ENCODE measurements around the gene GRM7. TPM values are rescaled to one million over a fixed set of nuclear protein-coding genes. Genes with fewer than 3 reads are reported as not detected.

Gene GRM7
- total RNA-seq, 4 donors from 2014 or later = 0.39 TPM; not detected in 3

- Histone ChIP-seq H3K4me3 (no peak overlapping the region), H3K4me1 (no peaks in the 10 kb centered on the region), H3K36me3 (no peaks in the 10 kb centered on the region), H3K27me3 (no peaks in the 10 kb centered on the region), H3K9me3 (peaks cover 0 to 8% (median 3%) of the 10 kb centered on the region in 4 donors), H3K27ac (replicated peaks in 1 of 4) (no peak overlapping the region)
- 95% methylated on average over 25 of the region's 34 CpGs for WGBS
- TF ChIP-seq EP300 (IDR thresholded peaks at IDR 0.05) (no peak), POLR2A (IDR thresholded peaks at IDR 0.05; ENCODE audit: low read depth) (no peak), CTCF (IDR thresholded peaks at IDR 0.05) (no peak), POLR2AphosphoS5 (IDR thresholded peaks at IDR 0.05) (no peak)
- intact Hi-C loops (cut with DNase I) = no loop called here
- DNase-seq (ENCODE audit: extremely low spot score) = no peak
Observed at GRCh38 chr3:7568526-7569184, 707.7 kb downstream of the GRM7 start.

- no peaks in the 10 kb centered on the region for H3K36me3 ChIP-seq
- H3K4me3 ChIP-seq = no peak overlapping the region
- no peak for DNase-seq (ENCODE audit: extremely low spot score)
- H3K27ac ChIP-seq (replicated peaks in 1 of 4) = no peak overlapping the region
- no peak for TF ChIP-seq POLR2A (IDR thresholded peaks at IDR 0.05; ENCODE audit: low read depth)
- no peak for TF ChIP-seq POLR2AphosphoS5 (IDR thresholded peaks at IDR 0.05)
- TF ChIP-seq CTCF (IDR thresholded peaks at IDR 0.05) = no peak
- 68% methylated on average over 2 of the region's 2 CpGs for WGBS
- H3K9me3 ChIP-seq = peaks cover 0 to 8% (median 3%) of the 10 kb centered on the region in 4 donors
- no peaks in the 10 kb centered on the region for H3K4me1 ChIP-seq
- no peaks in the 10 kb centered on the region for H3K27me3 ChIP-seq
- intact Hi-C loops (cut with DNase I) = no loop called here
Observed at GRCh38 chr3:7573330-7573729, 712.4 kb downstream of the GRM7 start.

- 87% methylated on average over 5 of the region's 5 CpGs for WGBS
Observed at GRCh38 chr3:7574435-7574834, 713.5 kb downstream of the GRM7 start.

GRCh38 chr3:7576071-7576470 lies 715.2 kb downstream of the GRM7 start:
- Histone ChIP-seq H3K9me3 (peaks cover 0 to 3% (median 1%) of the 10 kb centered on the region in 4 donors), H3K4me1 (no peaks in the 10 kb centered on the region), H3K27ac (replicated peaks in 1 of 4) (no peak overlapping the region), H3K36me3 (no peaks in the 10 kb centered on the region), H3K4me3 (no peak overlapping the region), H3K27me3 (no peaks in the 10 kb centered on the region)
- no peak for DNase-seq (ENCODE audit: extremely low spot score)
- TF ChIP-seq CTCF (IDR thresholded peaks at IDR 0.05) (no peak), EP300 (IDR thresholded peaks at IDR 0.05) (no peak), POLR2AphosphoS5 (IDR thresholded peaks at IDR 0.05) (no peak), POLR2A (IDR thresholded peaks at IDR 0.05; ENCODE audit: low read depth) (no peak)
- WGBS = 79% methylated on average over 1 of the region's 1 CpG
- intact Hi-C loops (cut with DNase I) = no loop called here

More at GRCh38 chr3:7574435-7574834, 713.5 kb downstream of the GRM7 start:
- Histone ChIP-seq H3K9me3 (peaks cover 0 to 8% (median 3%) of the 10 kb centered on the region in 4 donors), H3K4me1 (no peaks in the 10 kb centered on the region), H3K27me3 (no peaks in the 10 kb centered on the region), H3K36me3 (no peaks in the 10 kb centered on the region), H3K4me3 (no peak overlapping the region), H3K27ac (replicated peaks in 1 of 4) (no peak overlapping the region)
- intact Hi-C loops (cut with DNase I) = no loop called here
- no peak for DNase-seq (ENCODE audit: extremely low spot score)
- no peak for TF ChIP-seq EP300 (IDR thresholded peaks at IDR 0.05)
- TF ChIP-seq POLR2AphosphoS5 (IDR thresholded peaks at IDR 0.05) = no peak
- TF ChIP-seq POLR2A (IDR thresholded peaks at IDR 0.05; ENCODE audit: low read depth) = no peak
- no peak for TF ChIP-seq CTCF (IDR thresholded peaks at IDR 0.05)

- Histone ChIP-seq H3K9me3 (no peaks in the 10 kb centered on the region), H3K27me3 (no peaks in the 10 kb centered on the region), H3K27ac (replicated peaks in 1 of 4) (no peak overlapping the region), H3K4me3 (no peak overlapping the region), H3K4me1 (no peaks in the 10 kb centered on the region), H3K36me3 (no peaks in the 10 kb centered on the region)
- intact Hi-C loops (cut with DNase I) = no loop called here
- DNase-seq (ENCODE audit: extremely low spot score) = no peak
- WGBS = 90% methylated on average over 3 of the region's 3 CpGs
- TF ChIP-seq EP300 (IDR thresholded peaks at IDR 0.05) (no peak), POLR2AphosphoS5 (IDR thresholded peaks at IDR 0.05) (no peak), POLR2A (IDR thresholded peaks at IDR 0.05; ENCODE audit: low read depth) (no peak), CTCF (IDR thresholded peaks at IDR 0.05) (no peak)
Observed at GRCh38 chr3:7576506-7576905, 715.6 kb downstream of the GRM7 start.

All from esophagus muscularis mucosa (tissue), 4 donors.